GM12892 (cell line): ENCODE data around the gene FEM1B.

Source experiments
- DNase-seq: peaks from one replicate; pipeline ENCODE4 v3.0.0; 2011; ENCODE audit not compliant: insufficient read length
- FAIRE-seq: peaks from 2 replicates; lab custom pipeline; 2011; peaks lifted over from hg19 to GRCh38; lab: Jason Lieb, UNC
- POLR2A ChIP-seq: IDR thresholded peaks from 2 replicates; pipeline ENCODE4 v1.6.1; 2011; ENCODE audit warnings: low read depth, low read length, control low read depth
- POLR2AphosphoS5 ChIP-seq: IDR thresholded peaks from 2 replicates; pipeline ENCODE4 v1.6.1; 2011; ENCODE audit warnings: low read depth, low read length, control low read depth
- TAF1 ChIP-seq: IDR thresholded peaks from 2 replicates; pipeline ENCODE4 v1.6.1; 2011; ENCODE audit warnings: low read depth, mild to moderate bottlenecking, control low read depth, low read length, borderline replicate concordance

The FEM1B gene

GRCh38 chr15:68303560-68304436 is 26.3 kb downstream of the FEM1B start:
- FAIRE-seq (no peak), DNase-seq (no peak)
- TF ChIP-seq TAF1: no peak
- TF ChIP-seq POLR2A: no peak
- TF ChIP-seq POLR2AphosphoS5: no peak

- DNase-seq (no peak), FAIRE-seq (no peak)
- TF ChIP-seq TAF1 (no peak), POLR2A (no peak), POLR2AphosphoS5 (no peak)
Observed at GRCh38 chr15:68304589-68305337, 27.2 kb downstream of the FEM1B start.

GRCh38 chr15:68305420-68305871 is 27.9 kb downstream of the FEM1B start:
- FAIRE-seq (no peak), DNase-seq (no peak)
- TF ChIP-seq TAF1 (no peak), POLR2A (no peak), POLR2AphosphoS5 (no peak)

- no peak for DNase-seq
- no peak for FAIRE-seq
- no peak for TF ChIP-seq TAF1
- no peak for TF ChIP-seq POLR2AphosphoS5
- no peak for TF ChIP-seq POLR2A
Observed at GRCh38 chr15:68307131-68307928, 29.8 kb downstream of the FEM1B start.

GRCh38 chr15:68309024-68309423 is 31.5 kb downstream of the FEM1B start:
- no peak for DNase-seq
- FAIRE-seq: no peak
- no peak for TF ChIP-seq POLR2A
- TF ChIP-seq POLR2AphosphoS5: no peak
- no peak for TF ChIP-seq TAF1

- no peak for TF ChIP-seq POLR2A
- no peak for TF ChIP-seq TAF1
- no peak for TF ChIP-seq POLR2AphosphoS5
- DNase-seq (no peak), FAIRE-seq (no peak)
Observed at GRCh38 chr15:68310178-68310803, 32.7 kb downstream of the FEM1B start.

GRCh38 chr15:68310804-68311463 is 33.4 kb downstream of the FEM1B start:
- no peak for FAIRE-seq
- no peak for DNase-seq
- TF ChIP-seq POLR2A (no peak), POLR2AphosphoS5 (no peak), TAF1 (no peak)

GRCh38 chr15:68311464-68311835 is 33.9 kb downstream of the FEM1B start:
- TF ChIP-seq POLR2AphosphoS5 (no peak), TAF1 (no peak), POLR2A (no peak)
- DNase-seq (no peak), FAIRE-seq (no peak)

GRCh38 chr15:68311859-68312557 is 34.5 kb downstream of the FEM1B start:
- TF ChIP-seq TAF1 (no peak), POLR2A (no peak), POLR2AphosphoS5 (no peak)
- DNase-seq: no peak
- FAIRE-seq: no peak
